ENCODE measurements around the gene LTA4H.
"Not testable (repeated sequence)": the region's sequence is repeated elsewhere in the genome, so short reads cannot be mapped to it uniquely, and the experiment has no call there.

Gene LTA4H

GRCh38 chr12:96035283-96036236, at the start of gene LTA4H:
Gene LTA4H (minus strand): TSS chr12:96035587. CDS start chr12:96035519, 68 bp downstream.
- DNase-seq = peak; percentile 98

GRCh38 chr12:96084624-96085023, 49.2 kb upstream of the LTA4H start:
- no peak for DNase-seq

DNA sequence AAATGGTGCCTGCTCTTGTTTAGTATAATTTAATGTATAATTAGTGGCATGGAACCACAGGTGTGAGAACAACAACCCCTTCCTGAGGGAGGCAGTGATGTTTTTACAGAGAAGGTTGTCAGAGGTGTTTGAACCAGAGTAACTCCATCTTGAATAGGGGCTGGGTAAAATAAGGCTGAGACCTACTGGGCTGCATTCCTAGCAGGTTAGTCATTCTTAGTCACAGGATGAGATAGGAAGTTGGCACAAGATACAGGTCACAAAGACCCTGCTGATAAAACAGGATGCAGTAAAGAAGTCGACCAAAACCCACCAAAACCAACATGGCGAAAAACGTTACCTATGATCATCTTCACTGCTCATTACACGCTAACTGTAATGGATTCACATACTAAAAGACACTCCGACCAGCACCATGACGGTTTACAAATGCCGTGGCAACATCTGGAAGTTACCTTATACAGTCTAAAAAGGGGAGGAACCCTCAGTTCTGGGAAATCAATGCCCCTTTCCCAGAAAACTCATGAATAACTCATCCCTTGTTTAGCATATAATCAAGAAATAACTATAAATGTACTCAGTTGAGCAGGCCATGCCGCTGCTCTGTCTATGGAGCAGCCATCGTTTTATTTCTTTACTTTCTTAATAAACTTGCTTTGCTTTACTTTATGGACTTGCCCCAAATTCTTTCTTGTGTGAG, 47.8 kb upstream of the LTA4H start:
- no peak for DNase-seq

DNA sequence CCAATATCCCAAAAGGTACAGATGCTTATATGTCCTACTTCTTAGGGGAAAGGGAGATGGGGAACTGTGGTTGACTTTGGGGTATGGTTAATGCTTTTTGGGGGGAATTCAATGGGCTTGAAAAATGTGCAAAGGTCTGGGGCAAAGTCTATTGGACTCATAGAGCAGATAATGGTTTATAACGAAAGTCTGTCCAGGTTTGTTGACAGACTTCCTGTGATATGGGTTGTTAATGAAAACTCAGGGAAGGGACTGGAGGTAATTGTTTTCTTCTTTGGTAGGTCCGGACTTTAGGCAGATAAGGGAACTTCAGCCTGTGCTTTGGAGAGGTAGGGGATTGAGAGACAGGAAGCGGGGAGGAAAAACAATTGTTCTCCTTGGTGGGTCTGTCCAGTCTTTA, 46.2 kb upstream of the LTA4H start:
- DNase-seq = no peak

GRCh38 chr12:96078231-96079135, 43.1 kb upstream of the LTA4H start:
- no peak for DNase-seq

DNA sequence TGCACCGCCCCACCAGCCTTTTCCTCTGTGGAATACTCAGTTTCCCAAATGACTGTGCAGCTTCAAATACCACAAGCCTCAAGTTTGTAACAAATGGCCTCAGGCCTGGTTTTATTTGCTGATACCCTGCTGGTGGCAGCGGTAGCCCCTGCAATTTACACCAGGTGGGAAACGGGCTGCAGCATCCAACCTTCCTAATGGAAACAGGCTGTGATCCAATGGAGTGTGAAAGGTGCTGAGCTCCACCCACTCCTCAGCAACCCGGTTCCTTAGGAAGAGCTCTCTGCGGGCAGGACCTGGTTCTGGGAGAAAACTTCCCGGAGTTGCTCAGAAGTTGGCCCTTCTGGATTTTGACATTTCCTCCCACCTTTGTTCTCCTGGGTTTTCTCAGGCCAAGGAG, 41.7 kb upstream of the LTA4H start:
- no peak for DNase-seq

DNA sequence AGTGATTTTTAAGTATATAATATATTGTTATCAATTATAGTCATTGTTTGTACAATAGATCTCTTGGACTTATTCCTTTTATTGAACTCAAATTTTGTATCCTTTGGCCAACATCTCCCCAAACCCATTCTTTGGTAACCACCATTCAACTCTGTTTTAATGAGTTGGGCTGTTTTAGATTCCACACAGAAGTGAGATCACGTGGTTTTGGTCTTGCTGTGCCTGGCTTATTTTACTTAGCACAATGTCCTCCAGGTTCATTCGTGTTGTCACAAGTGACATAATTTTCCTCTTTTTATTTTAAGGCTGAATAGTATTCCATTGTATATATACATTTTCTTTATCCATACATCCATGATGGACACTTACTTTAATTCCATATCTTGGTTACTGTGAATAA, 40.2 kb upstream of the LTA4H start:
- DNase-seq = no peak

DNA sequence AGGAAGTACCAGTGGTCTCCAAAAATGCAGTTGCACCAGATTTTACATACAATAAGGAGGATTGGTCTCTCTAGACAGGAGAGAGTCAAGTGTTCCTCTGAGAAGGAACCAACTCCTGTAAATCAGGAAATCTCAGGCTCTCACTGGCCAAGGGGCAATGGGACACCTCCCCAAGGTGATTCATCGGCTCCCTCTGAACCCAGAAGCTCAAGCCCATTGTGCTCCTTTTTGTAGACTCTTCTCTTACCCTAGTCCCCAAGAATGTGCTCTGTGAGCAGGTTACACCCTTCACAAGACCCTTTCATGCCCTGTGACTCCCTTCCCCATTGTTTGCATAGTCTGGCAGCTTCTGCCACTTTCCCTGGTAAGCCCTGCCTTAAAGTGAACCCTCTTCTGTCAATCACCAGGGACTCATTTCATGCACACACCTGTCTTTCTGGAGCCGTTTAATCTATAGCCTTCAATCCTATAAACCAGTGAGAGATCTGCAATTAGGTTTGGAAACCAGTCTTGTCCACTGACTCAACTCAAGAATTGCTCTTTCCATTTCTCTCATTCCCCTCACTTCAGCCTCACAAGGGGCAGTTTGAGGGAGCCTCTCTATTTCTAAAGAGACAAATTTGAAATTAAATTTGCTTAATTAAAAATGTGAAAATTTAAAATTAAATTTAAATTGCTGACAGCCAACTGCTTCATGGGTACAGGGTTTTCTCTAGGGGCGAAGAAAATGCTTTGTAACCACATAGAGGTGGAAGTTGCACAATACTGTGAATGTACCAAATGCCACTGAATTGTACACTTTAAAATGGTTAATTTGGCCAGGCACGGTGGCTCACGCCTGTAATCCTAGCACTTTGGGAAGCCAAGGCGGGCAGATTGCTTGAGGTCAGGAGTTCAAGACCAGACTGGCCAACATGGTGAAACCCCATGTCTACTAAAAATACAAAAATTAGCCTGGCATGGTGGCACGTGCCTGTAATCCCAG, 38.3 kb upstream of the LTA4H start:
- DNase-seq = peak; percentile 33

DNA sequence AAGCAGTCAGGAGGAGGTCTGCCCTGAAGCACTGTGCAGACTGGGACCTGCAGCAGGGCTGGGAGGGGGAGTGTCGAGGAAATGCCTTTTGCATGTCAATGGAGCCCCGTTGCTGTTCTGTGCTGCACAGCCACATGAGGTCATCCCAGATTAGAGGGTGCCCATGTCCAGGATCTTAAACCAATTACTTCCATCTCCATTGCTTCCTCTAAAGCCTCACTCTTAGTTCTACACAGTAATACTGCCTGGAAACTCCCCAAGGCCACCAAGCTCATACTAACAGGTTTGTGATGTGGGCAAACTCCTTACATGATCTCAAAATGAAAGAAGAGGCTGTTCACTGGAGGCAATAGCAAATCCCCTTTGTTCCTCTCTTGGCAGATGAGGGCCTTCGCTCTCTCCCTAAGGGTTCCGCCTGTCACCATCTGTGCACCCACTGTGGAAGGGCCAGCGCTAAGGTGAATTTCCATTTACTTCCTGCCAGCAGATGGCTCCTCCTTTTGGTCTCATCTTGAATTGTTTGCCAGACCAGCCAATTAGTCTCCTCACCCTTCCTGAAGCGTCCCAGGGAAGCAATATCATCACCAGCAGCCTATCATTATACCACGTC, 35.4 kb upstream of the LTA4H start:
- peak; percentile 69 for DNase-seq

DNA sequence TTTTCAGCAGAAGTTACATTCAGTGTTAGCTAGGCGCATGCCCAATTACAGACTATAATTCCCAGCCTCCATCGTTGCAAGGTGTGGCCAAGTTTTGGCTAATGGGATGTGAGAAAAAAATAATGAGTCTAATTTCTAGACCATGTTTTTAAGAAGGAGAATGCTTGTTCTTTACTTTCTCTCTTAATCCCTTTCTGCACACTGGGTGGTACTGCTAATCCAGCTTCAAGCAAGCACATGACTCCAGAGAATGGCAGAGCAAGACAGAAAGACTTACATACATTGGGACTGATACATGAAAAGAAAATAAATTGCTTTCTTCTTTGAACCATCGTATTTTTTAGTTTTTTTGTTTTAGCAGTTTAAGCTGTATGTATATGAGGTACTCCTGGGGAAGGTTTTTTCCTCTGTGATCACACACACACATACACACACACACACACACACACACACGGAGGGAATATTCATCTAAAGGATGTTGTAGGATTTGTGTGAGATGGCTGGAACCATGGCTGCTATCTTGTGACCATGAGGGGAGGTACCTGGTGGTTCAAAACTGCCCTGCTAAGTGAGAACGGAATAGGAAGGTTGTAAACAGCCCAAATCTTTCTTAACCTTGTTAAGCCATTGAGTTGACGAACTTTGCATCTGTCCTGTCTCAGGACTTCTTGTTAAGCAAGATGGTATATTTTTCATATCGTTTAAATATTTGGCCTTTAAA, 34.3 kb upstream of the LTA4H start:
- DNase-seq = no peak

DNA sequence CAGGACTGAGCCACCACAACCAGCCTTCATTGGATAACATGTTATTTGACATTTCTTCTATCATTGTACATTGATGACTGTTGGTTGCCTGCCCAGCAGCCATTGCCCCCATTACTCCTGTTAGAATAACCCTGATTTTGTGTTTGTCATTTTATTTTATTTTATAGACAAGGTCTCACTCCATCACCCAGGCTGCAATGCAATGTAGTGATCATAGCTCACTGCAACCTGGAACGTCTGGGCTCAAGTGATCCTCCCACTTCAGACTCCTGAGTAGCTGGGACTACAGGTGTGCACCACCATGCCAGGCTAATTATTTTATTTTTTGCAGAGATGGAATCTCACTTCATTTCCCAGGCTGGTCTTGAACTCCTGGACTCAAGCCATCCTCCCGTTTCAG, 33.2 kb upstream of the LTA4H start:
- DNase-seq = no peak

DNA sequence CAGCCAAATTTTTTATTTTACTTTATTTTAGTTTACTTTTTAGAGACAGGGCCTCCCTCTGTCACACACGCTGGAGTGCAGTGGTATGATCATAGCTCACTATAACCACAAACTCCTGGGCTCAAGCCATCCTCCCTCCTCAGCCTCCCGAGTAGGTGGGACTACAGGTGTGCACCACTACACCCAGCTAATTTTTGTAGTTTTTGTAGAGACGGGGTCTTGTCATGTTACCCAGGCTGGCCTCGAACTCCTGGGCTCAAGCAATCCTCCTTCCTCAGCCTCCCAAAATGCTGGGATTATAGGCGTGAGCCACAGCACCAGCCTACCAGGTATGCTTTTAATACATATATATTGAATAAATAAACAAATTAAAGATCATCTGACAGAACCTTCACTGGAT, 32.7 kb upstream of the LTA4H start:
- DNase-seq = no peak

- DNase-seq = not testable (repeated sequence)
Observed at GRCh38 chr12:96065776-96066175, 30.4 kb upstream of the LTA4H start.

DNA sequence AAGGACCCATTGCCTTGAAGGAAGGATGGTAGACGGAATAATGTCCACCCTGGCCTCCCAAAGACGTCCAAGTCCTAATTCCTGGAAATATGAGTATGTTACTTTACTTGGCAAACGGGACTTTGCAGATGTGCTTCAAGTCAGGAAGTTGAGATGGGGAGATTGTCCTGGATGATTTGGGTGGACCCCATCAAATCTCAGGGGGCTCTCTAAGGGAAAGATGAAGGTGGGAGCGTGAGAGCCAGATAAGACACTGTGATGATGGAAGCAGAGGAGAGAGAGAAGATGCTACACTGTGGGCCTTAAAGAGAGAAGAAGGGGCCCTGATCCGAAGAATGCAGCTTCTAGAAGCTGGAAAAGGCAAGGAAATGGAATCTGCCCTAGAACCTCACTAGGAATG, 29.6 kb upstream of the LTA4H start:
- DNase-seq = no peak

- DNase-seq = no peak
Observed at GRCh38 chr12:96064271-96064670, 28.9 kb upstream of the LTA4H start.

DNA sequence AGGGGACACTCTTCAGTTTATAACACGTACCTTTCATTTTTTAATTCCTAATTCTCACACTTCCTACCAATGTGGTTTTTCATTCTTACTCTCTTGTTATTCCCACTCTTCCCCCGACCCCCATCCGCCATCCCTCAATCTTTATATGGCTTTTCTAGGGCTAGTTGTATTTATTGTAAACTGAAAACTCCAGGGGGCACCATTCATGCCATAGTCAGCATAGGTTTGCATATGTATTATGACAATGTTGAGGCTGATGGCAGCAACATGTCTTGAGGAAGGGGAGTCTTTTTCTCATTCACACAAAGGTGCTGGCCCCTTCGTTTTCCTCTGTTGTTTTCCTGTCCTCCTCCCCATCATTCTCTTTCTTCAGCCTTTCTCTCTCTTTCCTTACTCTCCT, 27.7 kb upstream of the LTA4H start:
- DNase-seq = no peak

- DNase-seq = peak; percentile 10
Observed at GRCh38 chr12:96061864-96062453, 26.6 kb upstream of the LTA4H start.

GRCh38 chr12:96061323-96061722, 25.9 kb upstream of the LTA4H start:
- no peak for DNase-seq

GRCh38 chr12:96060041-96060440, 24.7 kb upstream of the LTA4H start:
- no peak for DNase-seq

GRCh38 chr12:96057986-96058553, 22.7 kb upstream of the LTA4H start:
- DNase-seq = no peak

All from DMS153 (cell line).